GM18505 (cell line): ENCODE measurements around the gene OR4A16.

Source experiments
- ATAC-seq: cut with Tn5 transposase; IDR thresholded peaks from one replicate; pipeline ENCODE4 v1.9.1; 2021; ENCODE audit not compliant: unreplicated experiment
- POLR2A ChIP-seq: IDR thresholded peaks from 4 replicates; pipeline ENCODE4 v1.6.1; 2011; ENCODE audit warnings: borderline replicate concordance; ENCODE audit not compliant: insufficient read depth, insufficient read length; ENCODE audit errors: extremely low read depth

The OR4A16 gene, protein sequence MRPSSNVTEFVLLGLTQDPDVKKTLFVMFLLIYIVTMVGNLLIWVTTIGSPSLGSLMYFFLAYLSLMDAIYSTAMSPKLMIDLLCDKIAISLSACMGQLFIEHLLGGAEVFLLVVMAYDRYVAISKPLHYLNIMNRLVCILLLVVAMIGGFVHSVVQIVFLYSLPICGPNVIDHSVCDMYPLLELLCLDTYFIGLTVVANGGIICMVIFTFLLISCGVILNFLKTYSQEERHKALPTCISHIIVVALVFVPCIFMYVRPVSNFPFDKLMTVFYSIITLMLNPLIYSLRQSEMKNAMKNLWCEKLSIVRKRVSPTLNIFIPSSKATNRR

DNA sequence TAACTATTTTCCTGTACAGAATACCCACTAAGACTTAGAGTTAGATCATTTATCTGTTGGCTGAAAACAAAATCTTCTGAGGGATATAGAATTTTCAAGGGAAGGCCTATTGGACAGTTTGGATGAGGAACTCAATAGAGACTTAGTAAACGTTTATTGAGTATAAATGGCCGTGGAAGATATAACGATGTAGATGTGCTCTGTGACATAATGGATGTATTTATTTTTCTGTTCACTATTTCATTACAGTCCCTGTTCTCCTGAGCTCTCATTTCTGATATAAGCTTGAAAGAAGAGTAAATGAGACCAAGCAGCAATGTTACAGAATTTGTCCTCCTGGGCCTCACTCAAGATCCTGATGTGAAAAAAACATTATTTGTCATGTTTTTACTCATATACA, at the start of gene OR4A16:
Gene OR4A16, plus strand, starts transcription at position 301 of the 400 bp plus-strand sequence. Its CDS starts 0 bp downstream, at position 301.
- ATAC-seq: no peak
- no peak for TF ChIP-seq POLR2A

DNA sequence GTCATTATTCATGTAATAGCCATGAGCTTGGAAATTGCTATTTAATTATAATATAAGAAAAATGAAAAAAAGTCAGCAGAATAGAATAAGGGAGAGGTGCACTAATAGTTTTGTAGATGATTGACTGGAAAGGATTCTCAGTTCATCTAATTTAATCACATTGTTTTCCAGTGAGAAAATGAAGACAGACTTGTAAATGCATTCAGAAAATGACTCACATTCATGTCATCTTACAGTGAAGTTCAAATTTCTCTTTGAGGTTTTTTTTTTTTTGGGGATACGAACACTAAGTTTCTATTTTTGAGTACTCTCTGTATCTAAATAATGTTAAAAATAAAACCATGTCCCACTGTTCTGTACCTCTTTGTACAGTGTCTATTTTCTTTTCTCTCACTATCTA, 18.5 kb upstream of the OR4A16 start:
- TF ChIP-seq POLR2A: no peak
- no peak for ATAC-seq

DNA sequence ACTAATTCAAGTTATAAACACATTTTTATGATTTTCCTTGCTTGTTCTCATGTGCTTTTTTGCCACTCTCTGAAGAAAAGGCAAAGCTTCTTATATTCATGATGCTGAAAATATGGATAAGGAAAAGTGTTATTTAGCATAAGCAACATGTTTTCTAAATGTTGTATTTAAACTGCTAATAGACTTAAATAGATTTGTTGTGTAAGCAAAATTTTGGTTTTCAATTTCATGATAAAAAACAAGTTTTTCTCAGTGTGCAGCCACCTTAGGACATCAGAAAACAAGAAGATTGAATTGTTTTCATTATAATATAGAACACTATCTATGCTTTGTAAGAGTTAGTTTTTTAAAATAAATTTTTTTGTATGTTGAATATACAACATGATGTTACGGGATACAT, 2.3 kb downstream of the OR4A16 start:
- no peak for ATAC-seq
- TF ChIP-seq POLR2A: no peak

GRCh38 chr11:55349032-55349431, 6.0 kb downstream of the OR4A16 start:
- ATAC-seq: no peak
- TF ChIP-seq POLR2A: no peak

DNA sequence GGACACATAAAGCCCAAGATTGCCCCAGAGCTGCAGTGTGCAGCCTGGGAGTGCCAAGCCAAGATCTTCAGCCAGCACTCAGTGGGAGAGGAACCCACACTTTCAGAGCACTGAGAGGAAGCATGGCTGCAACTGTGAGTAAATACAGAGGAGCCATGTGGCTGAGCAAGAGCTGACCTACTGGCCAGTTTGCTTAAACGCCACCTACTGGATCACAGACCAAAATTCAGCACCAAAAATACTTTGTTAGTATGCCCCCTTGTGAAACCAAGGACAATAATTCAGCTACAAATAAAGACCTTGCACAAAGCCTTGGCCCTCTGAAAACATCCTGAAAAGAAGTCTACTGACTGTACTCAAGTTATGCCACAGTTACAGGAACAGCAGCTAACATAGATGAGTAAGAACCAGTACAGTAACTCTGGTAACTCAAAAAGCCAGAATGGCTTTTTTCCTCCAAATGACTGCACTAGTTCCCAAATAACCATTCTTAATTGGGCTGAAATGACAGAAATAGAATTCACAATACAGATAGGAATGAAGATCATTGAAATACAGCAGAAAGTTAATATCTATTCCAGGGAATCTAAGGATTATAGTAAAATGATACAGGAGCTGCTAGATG, 14.7 kb downstream of the OR4A16 start:
- no peak for TF ChIP-seq POLR2A
- ATAC-seq: no peak

GRCh38 chr11:55367674-55368073, 24.7 kb downstream of the OR4A16 start, which contains the start of gene OR4A15:
OR4A15 (plus strand) TSS chr11:55367974; CDS start chr11:55367974, 0 bp downstream.
- no peak for ATAC-seq
- TF ChIP-seq POLR2A: no peak
